LNCAP (cell line): ENCODE data around the gene VWA5A.

Experiments
- CTCF ChIP-seq: fragments of 450-650 bp; IDR thresholded peaks from 2 replicates; pipeline ENCODE4 v1.5.1; 2017; ENCODE audit warnings: mild to moderate bottlenecking

The VWA5A gene

GRCh38 chr11:124082371-124082770, 32.9 kb upstream of the VWA5A start:
- no peak for TF ChIP-seq CTCF

DNA sequence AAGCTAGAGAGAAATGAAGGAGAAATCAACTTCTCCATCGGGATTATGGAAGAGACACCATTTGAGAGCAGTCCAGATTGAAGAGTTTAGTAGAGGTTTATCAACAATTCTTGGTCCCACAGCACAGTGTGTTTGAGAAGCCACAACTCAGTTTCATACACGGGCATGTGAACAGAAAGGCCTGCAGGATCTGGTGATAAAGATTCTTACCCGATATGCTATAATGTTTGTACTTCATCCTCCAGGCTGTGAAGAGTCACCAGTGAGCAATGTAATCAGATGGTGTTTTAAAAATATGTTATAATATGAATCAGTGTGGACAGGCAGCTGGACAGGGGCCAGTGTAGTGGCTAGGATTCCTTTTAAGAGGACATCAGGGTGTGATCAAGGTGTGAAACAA, 29.7 kb upstream of the VWA5A start:
- TF ChIP-seq CTCF = no peak

GRCh38 chr11:124085997-124086846, 29.0 kb upstream of the VWA5A start:
- TF ChIP-seq CTCF = no peak

DNA sequence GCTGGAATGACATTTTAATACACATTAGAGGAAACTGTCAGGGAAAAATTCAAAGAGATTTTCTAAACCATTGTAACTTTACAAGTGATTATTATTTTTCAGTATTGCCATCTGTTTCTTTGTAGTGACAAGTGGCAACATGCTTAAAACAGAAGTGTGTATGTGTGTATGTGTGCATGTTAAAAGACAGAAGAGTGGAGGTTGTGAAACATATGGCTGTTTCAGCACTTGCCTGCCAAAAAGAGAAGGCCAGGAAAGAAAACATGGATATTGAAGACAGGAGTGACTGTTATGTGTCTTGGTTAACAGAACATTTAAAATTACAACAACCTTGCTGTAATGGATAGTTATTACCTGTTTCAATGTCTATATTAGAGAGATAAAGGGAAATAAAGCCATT, 24.3 kb upstream of the VWA5A start:
- no peak for TF ChIP-seq CTCF

DNA sequence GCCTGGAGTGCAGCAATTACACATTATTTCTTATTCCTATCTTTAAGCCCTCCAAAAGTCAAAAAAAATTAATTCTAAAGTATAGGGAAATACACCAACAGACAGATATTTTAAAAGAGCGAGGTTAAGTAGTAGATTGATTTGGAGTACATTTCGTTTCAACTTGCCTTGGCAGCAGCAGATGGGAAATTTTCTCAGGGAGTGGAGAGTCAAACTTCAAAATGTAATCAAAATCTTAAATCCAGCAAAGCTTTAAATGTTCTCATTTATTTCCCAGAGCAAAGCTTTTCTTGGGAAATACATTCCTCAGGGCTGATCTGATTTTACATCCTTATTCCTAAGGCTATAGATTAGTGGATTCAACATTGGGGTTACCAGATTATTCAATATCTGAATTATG, 21.9 kb upstream of the VWA5A start:
- TF ChIP-seq CTCF = no peak

DNA sequence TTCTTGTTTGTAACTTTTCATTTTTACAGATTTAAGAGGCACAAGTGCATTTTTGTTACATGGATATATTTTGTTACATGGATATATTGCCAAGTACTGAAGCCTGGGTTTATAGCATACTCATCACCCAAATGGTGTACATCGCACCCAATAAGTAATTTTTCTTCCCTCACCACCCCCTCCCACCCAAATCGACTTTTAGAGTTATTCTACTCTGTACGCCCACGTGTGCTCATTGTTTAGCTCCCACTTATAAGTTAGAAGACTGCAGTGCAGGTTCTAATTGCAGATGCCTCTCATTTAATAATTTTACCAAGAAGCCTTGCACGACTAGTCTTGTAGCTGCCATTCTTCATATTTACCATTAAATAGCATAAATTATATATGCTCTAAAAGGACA, 20.5 kb upstream of the VWA5A start:
- no peak for TF ChIP-seq CTCF

DNA sequence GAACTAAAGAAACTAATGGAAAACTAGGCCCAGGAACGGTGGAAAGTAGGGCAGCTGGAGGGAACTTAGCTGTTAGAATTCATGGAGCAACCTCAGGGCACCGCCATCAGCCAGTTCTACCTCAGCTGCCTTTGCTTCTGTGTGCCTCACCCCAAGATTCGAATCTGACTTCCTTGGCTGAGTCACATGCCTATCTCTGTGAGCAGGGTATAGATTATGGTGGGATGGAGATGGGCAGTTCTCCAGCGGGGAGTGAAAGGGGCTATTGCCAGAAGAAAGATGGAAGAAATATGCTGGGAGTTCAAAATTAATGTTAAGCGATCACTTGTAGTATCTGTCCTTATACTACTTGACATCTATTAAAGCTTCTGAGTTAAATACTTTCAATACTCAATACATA, 18.9 kb upstream of the VWA5A start:
- no peak for TF ChIP-seq CTCF

- no peak for TF ChIP-seq CTCF
Measured at GRCh38 chr11:124098141-124098540, 17.1 kb upstream of the VWA5A start.
